Measurements from ENCODE around the gene NEK1.

DNA sequence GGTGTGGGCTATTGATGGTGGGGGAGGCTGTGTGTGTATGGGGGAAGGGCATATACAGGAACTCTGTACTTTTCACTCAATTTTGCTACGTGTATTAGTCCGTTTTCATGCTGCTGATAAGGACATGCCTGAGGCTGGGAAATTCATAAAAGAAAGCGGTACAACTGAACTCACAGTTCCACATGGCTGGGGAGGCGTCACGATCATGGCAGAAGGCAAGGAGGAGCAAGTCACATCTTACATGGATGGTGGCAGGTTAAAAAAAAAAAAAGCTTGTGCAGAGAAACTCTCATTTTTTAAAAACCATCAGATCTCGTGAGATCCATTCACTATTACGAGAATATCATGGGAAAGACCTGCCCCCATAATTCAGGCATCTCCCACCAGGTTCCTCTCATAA, 152.3 kb downstream of the NEK1 start:
- TF ChIP-seq, protein P1, sequence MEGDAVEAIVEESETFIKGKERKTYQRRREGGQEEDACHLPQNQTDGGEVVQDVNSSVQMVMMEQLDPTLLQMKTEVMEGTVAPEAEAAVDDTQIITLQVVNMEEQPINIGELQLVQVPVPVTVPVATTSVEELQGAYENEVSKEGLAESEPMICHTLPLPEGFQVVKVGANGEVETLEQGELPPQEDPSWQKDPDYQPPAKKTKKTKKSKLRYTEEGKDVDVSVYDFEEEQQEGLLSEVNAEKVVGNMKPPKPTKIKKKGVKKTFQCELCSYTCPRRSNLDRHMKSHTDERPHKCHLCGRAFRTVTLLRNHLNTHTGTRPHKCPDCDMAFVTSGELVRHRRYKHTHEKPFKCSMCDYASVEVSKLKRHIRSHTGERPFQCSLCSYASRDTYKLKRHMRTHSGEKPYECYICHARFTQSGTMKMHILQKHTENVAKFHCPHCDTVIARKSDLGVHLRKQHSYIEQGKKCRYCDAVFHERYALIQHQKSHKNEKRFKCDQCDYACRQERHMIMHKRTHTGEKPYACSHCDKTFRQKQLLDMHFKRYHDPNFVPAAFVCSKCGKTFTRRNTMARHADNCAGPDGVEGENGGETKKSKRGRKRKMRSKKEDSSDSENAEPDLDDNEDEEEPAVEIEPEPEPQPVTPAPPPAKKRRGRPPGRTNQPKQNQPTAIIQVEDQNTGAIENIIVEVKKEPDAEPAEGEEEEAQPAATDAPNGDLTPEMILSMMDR (IDR thresholded peaks at IDR 0.05) = no peak
- TF ChIP-seq EZH2 (IDR thresholded peaks at IDR 0.05; ENCODE audit: borderline replicate concordance, insufficient read depth, low read depth, low read length, poor library complexity, severe bottlenecking) = no peak

Measured in B cell (primary cell).